CD14-positive monocyte (primary cell): Measurements from ENCODE around the gene PIGZ. TPM values are rescaled to one million over a fixed set of nuclear protein-coding genes. Genes with fewer than 3 reads are reported as not detected.

Experiments
- DNase-seq, 3 donors: peaks; one replicate each; pipeline ENCODE4 v3.0.0-alpha.2; 2011 to 2022
- H2AFZ ChIP-seq: 2 replicates; pipeline ENCODE4 v1.6.0; 2012; ENCODE audit warnings: mild to moderate bottlenecking, low read depth, low read length, inconsistent platforms; ENCODE audit not compliant: insufficient read depth, poor library complexity, severe bottlenecking
- H3K27ac ChIP-seq, 2 donors: 1 replicate in 1 of 2; 2 replicates in 1 of 2; pipeline ENCODE4 v1.5.1; 2012 to 2013; ENCODE audit warnings: low read length in 2 of 2, control low read depth in 1 of 2, inconsistent platforms in 1 of 2, low read depth in 1 of 2, mild to moderate bottlenecking in 1 of 2
- H3K27me3 ChIP-seq, 2 donors: one replicate each; pipeline versions ENCODE4 v1.6.0 to v1.6.1; 2011 to 2013; ENCODE audit warnings: low read length in 2 of 2; ENCODE audit not compliant: control insufficient read depth in 2 of 2, insufficient read depth in 2 of 2
- H3K36me3 ChIP-seq, 2 donors: replicated peaks in 1 of 2; 1 replicate in 1 of 2; 2 replicates in 1 of 2; pipeline versions ENCODE4 v1.5.1 to v1.6.1; 2012 to 2013; ENCODE audit warnings: low read length in 2 of 2, control low read depth in 1 of 2, inconsistent platforms in 1 of 2, mild to moderate bottlenecking in 1 of 2; ENCODE audit not compliant: insufficient read depth in 2 of 2, control insufficient read depth in 1 of 2
- H3K4me1 ChIP-seq, 2 donors: 1 replicate in 1 of 2; 2 replicates in 1 of 2; pipeline versions ENCODE4 v1.5.1 to v1.6.1; 2012 to 2013; ENCODE audit warnings: low read length in 2 of 2, control low read depth in 1 of 2, inconsistent platforms in 1 of 2, mild to moderate bottlenecking in 1 of 2, moderate library complexity in 1 of 2; ENCODE audit not compliant: insufficient read depth in 2 of 2, control insufficient read depth in 1 of 2
- H3K4me2 ChIP-seq: replicated peaks from 2 replicates; pipeline ENCODE3; 2012; ENCODE audit warnings: low read length, moderate library complexity, mild to moderate bottlenecking; ENCODE audit not compliant: poor library complexity, severe bottlenecking; ENCODE audit errors: extremely low read depth
- H3K4me3 ChIP-seq, 3 experiments: fragments of 200-600 bp in 1 of 3; sonication (generic) in 1 of 3; replicated peaks in 1 of 3; 1 replicate in 2 of 3; 2 replicates in 1 of 3; pipeline ENCODE4 v1.5.1; 2011 to 2013; ENCODE audit warnings: low read length in 3 of 3, mild to moderate bottlenecking in 3 of 3, control low read depth in 2 of 3, low read depth in 2 of 3, inconsistent platforms in 1 of 3, moderate library complexity in 1 of 3
- H3K79me2 ChIP-seq: 2 replicates; pipeline ENCODE4 v1.6.0; 2012; ENCODE audit warnings: mild to moderate bottlenecking, control low read depth, inconsistent platforms, low read length, moderate library complexity; ENCODE audit not compliant: insufficient read depth
- H3K9ac ChIP-seq: 2 replicates; pipeline ENCODE4 v1.6.0; 2017; ENCODE audit warnings: low read length, mild to moderate bottlenecking; ENCODE audit not compliant: insufficient read depth, poor library complexity, severe bottlenecking
- H3K9me3 ChIP-seq, 2 donors: replicated peaks in 1 of 2; 1 replicate in 1 of 2; 2 replicates in 1 of 2; pipeline versions ENCODE4 v1.5.1 to v1.6.1; 2012 to 2013; ENCODE audit warnings: low read length in 2 of 2, control low read depth in 1 of 2; ENCODE audit not compliant: control insufficient read depth in 1 of 2, insufficient read depth in 1 of 2
- H4K20me1 ChIP-seq: 2 replicates; pipeline ENCODE4 v1.6.0; 2012; ENCODE audit warnings: mild to moderate bottlenecking, low read length, control low read depth, moderate library complexity; ENCODE audit not compliant: insufficient read depth
- H3K27ac Mint-ChIP-seq, 7 donors: one replicate each; pipeline ENCODE4 v1.8.0; 2020; ENCODE audit warnings: mild to moderate bottlenecking in 7 of 7, mixed read lengths in 7 of 7, moderate library complexity in 6 of 7, inconsistent platforms in 2 of 7
- H3K27me3 Mint-ChIP-seq, 3 donors: one replicate each; pipeline ENCODE4 v1.8.0; 2021 to 2022; ENCODE audit warnings: low read depth in 3 of 3, mild to moderate bottlenecking in 3 of 3, mixed read lengths in 3 of 3, moderate library complexity in 3 of 3, inconsistent platforms in 1 of 3
- H3K36me3 Mint-ChIP-seq, 2 donors: one replicate each; pipeline ENCODE4 v1.8.0; 2020; ENCODE audit warnings: mixed read lengths in 2 of 2, inconsistent platforms in 1 of 2, mild to moderate bottlenecking in 1 of 2
- H3K4me1 Mint-ChIP-seq: one replicate; pipeline ENCODE4 v1.8.0; 2020; ENCODE audit warnings: mild to moderate bottlenecking, mixed read lengths
- H3K4me3 Mint-ChIP-seq, 2 donors: one replicate each; pipeline ENCODE4 v1.8.0; 2020; ENCODE audit warnings: mild to moderate bottlenecking in 2 of 2, mixed read lengths in 2 of 2, moderate library complexity in 1 of 2
- H3K9me3 Mint-ChIP-seq, 7 donors: one replicate each; pipeline ENCODE4 v1.8.0; 2020 to 2022; ENCODE audit warnings: mixed read lengths in 7 of 7, mild to moderate bottlenecking in 6 of 7, moderate library complexity in 6 of 7, inconsistent platforms in 2 of 7
- WGBS: methylation state at CpG from one replicate; pipeline ENCODE4 v1.1.5; 2013; ENCODE audit warnings: missing lambda C conversion rate; ENCODE audit not compliant: insufficient coverage; 5-methylcytosine and 5-hydroxymethylcytosine counted together
- intact Hi-C, 2 donors: fragments of 100-400 bp; cut with micrococcal nuclease; formaldehyde crosslinking; loops; one replicate each; pipeline versions ENCODE4 v1.15.0 to v1.15.1; 2023
- polyA plus RNA-seq, 3 donors: library from polyadenylated mRNA; depleted of rRNA in 1 of 3; unstranded in 2 of 3; stranded (reverse) in 1 of 3; fragments of 300-500 nt in 2 of 3; fragments of >200 nt in 1 of 3; fragmentation: Illumina TruSeq in 2 of 3; gene quantifications; 1 replicate in 2 of 3; 2 replicates in 1 of 3; pipeline ENCODE4 v1.2.3, GENCODE V29; 2012 to 2021
- TF ChIP-seq, protein P1 (sequence below): fragments of 200-600 bp; IDR thresholded peaks from one replicate; pipeline ENCODE4 v1.8.0; 2022; ENCODE audit warnings: antibody characterized with exemption, mild to moderate bottlenecking

PIGZ gene
- polyA plus RNA-seq, 3 donors: 1.6 to 3.8 (median 1.9) TPM

DNA sequence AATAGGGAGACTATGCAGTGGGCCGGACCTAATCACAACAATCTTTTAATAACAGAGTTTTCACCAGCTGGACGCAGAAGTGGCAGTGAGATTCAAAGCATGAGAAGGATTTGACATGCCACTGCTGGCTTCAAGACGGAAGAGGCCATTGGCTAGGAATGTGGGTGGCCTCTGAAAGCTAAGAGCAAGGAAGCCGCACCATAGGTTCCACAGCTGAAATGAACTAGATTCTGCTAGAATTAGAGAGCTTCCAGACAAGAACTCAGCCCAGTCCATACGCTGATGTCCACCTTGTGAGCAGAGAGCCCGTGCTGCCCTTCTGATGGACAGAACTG lies 19.4 kb downstream of the PIGZ start:
- peaks cover 0 to 2% (median 1%) of the 10 kb centered on the region in 3 donors for H3K27me3 Mint-ChIP-seq
- H3K9me3 Mint-ChIP-seq: peaks cover 0 to 2% (median 0%) of the 10 kb centered on the region in 7 donors
- Histone ChIP-seq H4K20me1 (no peaks in the 10 kb centered on the region), H3K9ac (no peak overlapping the region), H2AFZ (no peak overlapping the region), H3K4me1 (no peaks in the 10 kb centered on the region), H3K9me3 (no peaks in the 10 kb centered on the region), H3K4me3 (no peak overlapping the region), H3K27me3 (no peaks in the 10 kb centered on the region), H3K4me2 (no peak overlapping the region), H3K79me2 (no peaks in the 10 kb centered on the region), H3K27ac (no peak overlapping the region), H3K36me3 (peaks cover 0 to 5% of the 10 kb centered on the region in 2 donors)
- no peak overlapping the region for H3K4me3 Mint-ChIP-seq
- H3K4me1 Mint-ChIP-seq: no peaks in the 10 kb centered on the region
- H3K27ac Mint-ChIP-seq: peak overlapping the region in 3 of 7 donors; percentile 35 to 71 (median 66)
- intact Hi-C loops: no loop called here
- 93% methylated on average over 4 of the region's 6 CpGs for WGBS
- DNase-seq: no peak
- H3K36me3 Mint-ChIP-seq: peaks cover 0 to 12% of the 10 kb centered on the region in 2 donors
- TF ChIP-seq, protein P1, sequence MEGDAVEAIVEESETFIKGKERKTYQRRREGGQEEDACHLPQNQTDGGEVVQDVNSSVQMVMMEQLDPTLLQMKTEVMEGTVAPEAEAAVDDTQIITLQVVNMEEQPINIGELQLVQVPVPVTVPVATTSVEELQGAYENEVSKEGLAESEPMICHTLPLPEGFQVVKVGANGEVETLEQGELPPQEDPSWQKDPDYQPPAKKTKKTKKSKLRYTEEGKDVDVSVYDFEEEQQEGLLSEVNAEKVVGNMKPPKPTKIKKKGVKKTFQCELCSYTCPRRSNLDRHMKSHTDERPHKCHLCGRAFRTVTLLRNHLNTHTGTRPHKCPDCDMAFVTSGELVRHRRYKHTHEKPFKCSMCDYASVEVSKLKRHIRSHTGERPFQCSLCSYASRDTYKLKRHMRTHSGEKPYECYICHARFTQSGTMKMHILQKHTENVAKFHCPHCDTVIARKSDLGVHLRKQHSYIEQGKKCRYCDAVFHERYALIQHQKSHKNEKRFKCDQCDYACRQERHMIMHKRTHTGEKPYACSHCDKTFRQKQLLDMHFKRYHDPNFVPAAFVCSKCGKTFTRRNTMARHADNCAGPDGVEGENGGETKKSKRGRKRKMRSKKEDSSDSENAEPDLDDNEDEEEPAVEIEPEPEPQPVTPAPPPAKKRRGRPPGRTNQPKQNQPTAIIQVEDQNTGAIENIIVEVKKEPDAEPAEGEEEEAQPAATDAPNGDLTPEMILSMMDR: no peak

DNA sequence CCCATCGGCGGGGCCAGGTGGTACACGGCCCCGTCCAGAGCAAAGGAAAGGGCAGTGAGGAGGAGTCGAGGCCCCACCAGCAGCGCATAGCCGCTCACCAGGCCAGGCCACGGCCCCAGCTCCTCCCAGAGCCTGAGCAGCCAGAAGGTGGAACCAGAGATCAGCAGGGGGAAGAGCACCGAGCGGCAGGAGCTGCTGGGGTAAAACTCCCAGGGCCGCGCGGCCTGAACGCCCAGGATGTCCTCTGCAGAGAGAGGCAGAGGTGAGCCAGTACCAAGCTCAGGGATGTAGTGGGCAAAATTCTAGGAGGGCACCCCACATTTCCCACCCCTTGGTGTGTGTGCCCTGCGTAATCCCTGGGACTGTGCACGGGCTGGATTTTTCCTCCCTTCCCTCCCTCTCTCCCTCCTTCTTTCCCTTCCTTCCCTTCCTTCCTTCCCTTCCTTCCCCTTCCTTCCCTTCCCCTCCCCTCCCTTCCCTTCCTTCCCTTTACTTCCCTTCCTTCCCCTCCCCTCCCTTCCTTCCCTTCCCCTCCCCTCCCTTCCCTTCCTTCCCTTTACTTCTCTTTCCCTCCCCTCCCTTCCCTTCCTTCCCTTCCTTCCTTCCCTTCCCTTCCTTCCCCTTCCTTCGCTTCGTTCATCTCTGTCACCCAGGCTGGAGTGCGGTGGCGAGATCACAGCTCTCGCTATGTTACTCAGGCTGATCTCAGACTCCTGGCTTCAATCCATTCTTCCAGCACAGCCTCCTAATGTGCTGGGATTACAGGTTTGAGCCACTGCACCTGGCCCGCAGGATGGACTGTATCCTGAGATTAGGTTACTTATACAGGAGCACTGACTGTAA lies 20.0 kb downstream of the PIGZ start:
- Mint-ChIP-seq H3K36me3 (peaks cover 0 to 12% of the 10 kb centered on the region in 2 donors), H3K9me3 (peaks cover 0 to 2% (median 0%) of the 10 kb centered on the region in 7 donors), H3K4me3 (no peak overlapping the region), H3K4me1 (peaks cover 3% of the 10 kb centered on the region), H3K27me3 (peaks cover 0 to 2% (median 0%) of the 10 kb centered on the region in 3 donors), H3K27ac (peak overlapping the region in 3 of 7 donors; percentile 35 to 64 (median 57))
- WGBS: 72% methylated on average over 15 of the region's 22 CpGs
- Histone ChIP-seq H3K36me3 (peaks cover 0 to 5% of the 10 kb centered on the region in 2 donors), H3K4me1 (peaks cover 2 to 3% of the 10 kb centered on the region in 2 donors), H4K20me1 (no peaks in the 10 kb centered on the region), H2AFZ (no peak overlapping the region), H3K9me3 (no peaks in the 10 kb centered on the region), H3K9ac (no peak overlapping the region), H3K79me2 (peaks cover 4% of the 10 kb centered on the region), H3K4me2 (no peak overlapping the region), H3K4me3 (no peak overlapping the region), H3K27ac (no peak overlapping the region), H3K27me3 (no peaks in the 10 kb centered on the region)
- DNase-seq: no peak
- TF ChIP-seq, protein P1: no peak
- intact Hi-C loops: no loop called here
